SU-DHL-6 (cell line): ENCODE measurements around the gene ZNF438.

Source experiments
- H2AFZ ChIP-seq: fragments of 200-600 bp; sonication (generic); 2 replicates; pipeline ENCODE4 v1.6.1; 2014; ENCODE audit warnings: low read depth, mild to moderate bottlenecking, moderate library complexity, mixed read lengths, antibody characterized with exemption, low read length; ENCODE audit not compliant: severe bottlenecking
- H3F3A ChIP-seq: fragments of 200-600 bp; shearing (Covaris generic); 2 replicates; pipeline ENCODE4 v1.6.0; 2016; ENCODE audit warnings: antibody characterized with exemption, mild to moderate bottlenecking; ENCODE audit not compliant: insufficient read depth
- H3K27ac ChIP-seq: fragments of 200-600 bp; sonication (generic); 2 replicates; pipeline ENCODE4 v1.5.1; 2016; ENCODE audit warnings: low read depth, mild to moderate bottlenecking, low read length, moderate library complexity, mixed read lengths
- H3K27me3 ChIP-seq: fragments of 200-600 bp; sonication (generic), shearing (Covaris generic); 2 replicates; pipeline ENCODE4 v1.6.0; 2014; ENCODE audit warnings: mild to moderate bottlenecking, low read length
- H3K36me3 ChIP-seq: fragments of 200-600 bp; sonication (generic); 2 replicates; pipeline ENCODE4 v1.6.1; 2014; ENCODE audit warnings: mild to moderate bottlenecking, low read length, mixed read lengths
- H3K4me2 ChIP-seq: fragments of 300-600, 200-600 bp; shearing (Covaris generic), sonication (generic); 2 replicates; pipeline ENCODE4 v1.6.0; 2014; ENCODE audit warnings: low read length, low read depth, mild to moderate bottlenecking; ENCODE audit not compliant: poor library complexity, severe bottlenecking
- H3K4me3 ChIP-seq: fragments of 200-600 bp; sonication (generic); 2 replicates; pipeline ENCODE4 v1.5.1; 2014; ENCODE audit warnings: antibody characterized with exemption, low read length, mild to moderate bottlenecking, mixed read lengths; ENCODE audit not compliant: insufficient read depth, poor library complexity, severe bottlenecking
- H3K79me2 ChIP-seq: fragments of 200-600 bp; sonication (generic); 2 replicates; pipeline ENCODE4 v1.6.1; 2014; ENCODE audit warnings: mild to moderate bottlenecking, low read length, moderate library complexity; ENCODE audit not compliant: insufficient read depth
- H3K9ac ChIP-seq: fragments of 200-600 bp; sonication (generic); 2 replicates; pipeline ENCODE4 v1.7.0; 2014; ENCODE audit warnings: mild to moderate bottlenecking, low read length
- H3K9me2 ChIP-seq: fragments of 200-600 bp; sonication (generic); replicated peaks from 2 replicates; pipeline ENCODE4 v1.6.1; 2014; ENCODE audit warnings: low read length; ENCODE audit not compliant: insufficient read depth
- H3K9me3 ChIP-seq: fragments of 200-600 bp; sonication (generic); 2 replicates; pipeline ENCODE4 v1.6.1; 2014; ENCODE audit warnings: low read length, mixed read lengths; ENCODE audit not compliant: insufficient read depth
- H4K20me1 ChIP-seq: fragments of 200-600 bp; sonication (generic); 2 replicates; pipeline ENCODE4 v1.6.1; 2014; ENCODE audit warnings: low read depth, mild to moderate bottlenecking, antibody characterized with exemption, low read length, moderate library complexity, mixed read lengths
- CTCF ChIP-seq: fragments of 200-600 bp; sonication (generic); IDR thresholded peaks from one replicate; pipeline ENCODE4 v1.5.1; 2017; ENCODE audit warnings: antibody characterized with exemption, mild to moderate bottlenecking, low read length, moderate library complexity; ENCODE audit not compliant: insufficient read depth, poor library complexity, severe bottlenecking
- EZH2phosphoT487 ChIP-seq: fragments of 200-600 bp; sonication (generic), shearing (Covaris generic); conservative IDR thresholded peaks from 2 replicates; pipeline ENCODE4 v1.6.1; 2018; ENCODE audit warnings: mild to moderate bottlenecking, antibody characterized with exemption, low read length, moderate library complexity, mixed read lengths

ZNF438 gene

GRCh38 chr10:31075434-31075833, 43.8 kb upstream of the ZNF438 start:
- Histone ChIP-seq H3K9me3 (no peaks in the 10 kb centered on the region), H3K27ac (no peak overlapping the region), H3K4me2 (no peak overlapping the region), H3K27me3 (no peaks in the 10 kb centered on the region), H4K20me1 (no peaks in the 10 kb centered on the region), H3K4me3 (no peak overlapping the region), H3K9ac (no peak overlapping the region), H3F3A (no peaks in the 10 kb centered on the region), H2AFZ (no peak overlapping the region), H3K9me2 (no peaks in the 10 kb centered on the region), H3K36me3 (no peaks in the 10 kb centered on the region), H3K79me2 (no peaks in the 10 kb centered on the region)
- no peak for TF ChIP-seq CTCF
- TF ChIP-seq EZH2phosphoT487: no peak

DNA sequence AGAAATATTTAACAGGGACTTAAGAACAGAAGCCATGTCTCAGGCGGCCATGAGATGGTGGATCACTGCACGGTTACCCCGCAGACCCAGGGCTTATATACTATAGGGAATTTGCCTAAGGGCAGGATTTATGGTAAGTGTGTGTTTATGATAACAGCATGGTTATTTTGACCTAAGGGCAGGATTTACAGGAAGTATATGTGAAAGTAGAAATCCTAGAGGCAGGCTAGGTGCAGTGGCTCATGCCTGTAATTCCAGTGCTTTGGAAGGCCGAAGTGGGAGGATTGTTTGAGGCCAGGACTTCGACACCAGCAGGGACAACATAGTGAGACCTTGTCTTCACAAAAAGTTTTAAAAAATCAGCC, 43.0 kb upstream of the ZNF438 start:
- no peak overlapping the region for H2AFZ ChIP-seq
- H3K27me3 ChIP-seq: no peaks in the 10 kb centered on the region; the same call in 1 of the 2 replicates
- TF ChIP-seq CTCF (no peak), EZH2phosphoT487 (no peak)
- H3K79me2 ChIP-seq: no peaks in the 10 kb centered on the region
- no peak overlapping the region for H3K4me2 ChIP-seq
- H3K36me3 ChIP-seq: no peaks in the 10 kb centered on the region
- no peak overlapping the region for H3K27ac ChIP-seq
- H3K9ac ChIP-seq: no peak overlapping the region
- no peaks in the 10 kb centered on the region for H4K20me1 ChIP-seq
- no peaks in the 10 kb centered on the region for H3F3A ChIP-seq
- no peaks in the 10 kb centered on the region for H3K9me3 ChIP-seq
- H3K4me3 ChIP-seq: no peak overlapping the region
- no peaks in the 10 kb centered on the region for H3K9me2 ChIP-seq

DNA sequence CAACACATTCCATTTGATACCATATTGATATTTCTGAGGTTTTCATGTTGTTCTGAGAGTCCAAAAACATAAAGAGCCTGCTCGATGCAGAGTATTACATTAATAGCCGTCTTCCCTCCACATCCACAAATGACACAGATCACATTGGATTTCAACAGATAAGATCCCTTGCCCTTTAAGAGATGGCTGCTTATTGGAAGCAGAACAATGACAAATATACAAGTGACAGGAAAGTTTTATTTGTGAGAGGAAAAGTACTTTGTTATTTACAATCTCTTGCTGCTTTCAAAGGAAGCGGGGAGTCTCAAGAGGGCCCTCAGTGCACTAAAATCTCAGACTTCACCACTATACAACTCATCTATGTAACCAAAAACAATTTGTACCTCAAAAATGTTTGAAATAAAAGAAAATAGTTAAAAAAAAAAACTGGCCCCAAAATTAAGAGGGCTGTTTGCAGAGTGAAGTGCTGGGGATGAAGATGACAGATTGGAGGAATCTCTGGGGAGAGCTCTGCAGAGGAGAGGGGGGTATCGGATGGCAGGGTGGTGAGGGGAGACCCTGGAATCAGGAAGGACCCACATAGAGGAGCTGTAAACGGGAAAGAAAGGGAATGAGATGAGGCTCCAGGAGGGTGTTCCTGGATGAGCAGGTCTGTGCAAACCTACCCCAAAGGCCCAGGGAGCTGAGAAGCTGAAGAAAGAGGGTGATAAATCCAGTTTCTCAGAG, 42.5 kb upstream of the ZNF438 start:
- Histone ChIP-seq H3K27me3 (no peaks in the 10 kb centered on the region; the same call in 1 of the 2 replicates), H3K27ac (no peak overlapping the region), H3K9ac (no peak overlapping the region), H3K36me3 (no peaks in the 10 kb centered on the region), H3F3A (no peaks in the 10 kb centered on the region), H2AFZ (no peak overlapping the region), H3K9me3 (no peaks in the 10 kb centered on the region), H4K20me1 (no peaks in the 10 kb centered on the region), H3K79me2 (no peaks in the 10 kb centered on the region), H3K4me3 (no peak overlapping the region), H3K4me2 (no peak overlapping the region), H3K9me2 (no peaks in the 10 kb centered on the region)
- no peak for TF ChIP-seq CTCF
